Skeletal muscle satellite cell (primary cell): ENCODE measurements around the gene MTX3.

Experiments
- H3K27me3 ChIP-seq: 2 replicates; pipeline ENCODE4 v1.7.0; 2013; ENCODE audit warnings: low read length; ENCODE audit not compliant: control insufficient read depth, insufficient read depth
- H3K36me3 ChIP-seq: 2 replicates; pipeline ENCODE4 v1.7.0; 2013; ENCODE audit warnings: mild to moderate bottlenecking, control low read depth, low read length; ENCODE audit not compliant: insufficient read depth
- H3K4me1 ChIP-seq: 2 replicates; pipeline ENCODE4 v1.7.0; 2013; ENCODE audit warnings: low read length; ENCODE audit not compliant: control insufficient read depth, insufficient read depth
- H3K4me2 ChIP-seq: 2 replicates; pipeline ENCODE4 v1.7.0; 2013; ENCODE audit warnings: mild to moderate bottlenecking, low read length
- H3K4me3 ChIP-seq: 2 replicates; pipeline ENCODE4 v1.7.0; 2013; ENCODE audit warnings: low read length
- H3K9ac ChIP-seq: 2 replicates; pipeline ENCODE4 v1.7.0; 2013; ENCODE audit warnings: mild to moderate bottlenecking, low read depth, low read length, moderate library complexity
- H3K9me3 ChIP-seq: replicated peaks from 2 replicates; pipeline ENCODE4 v1.7.0; 2013; ENCODE audit warnings: mild to moderate bottlenecking, control low read depth, low read length

The MTX3 gene

DNA sequence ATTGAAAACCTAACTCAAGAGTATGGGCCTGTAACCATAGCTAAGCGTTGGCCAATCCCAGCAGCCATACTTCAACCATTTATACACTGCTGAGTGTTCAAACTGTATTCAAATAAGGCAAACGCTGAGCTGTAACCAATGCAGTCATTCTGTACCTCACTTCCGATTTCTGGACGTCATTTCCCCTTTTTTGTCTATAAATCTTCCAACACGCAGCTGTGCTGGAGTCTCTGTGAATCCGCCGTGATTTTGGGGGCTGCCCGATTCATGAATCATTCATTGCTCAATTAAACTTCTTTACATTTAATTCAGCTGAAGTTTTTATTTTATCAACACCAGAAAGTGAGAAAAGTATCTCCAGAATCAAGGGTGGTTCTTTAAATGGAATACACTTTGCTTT, 31.7 kb downstream of the MTX3 start:
- no peak overlapping the region for H3K4me3 ChIP-seq
- H3K36me3 ChIP-seq = no peaks in the 10 kb centered on the region
- H3K4me2 ChIP-seq = no peak overlapping the region
- H3K9ac ChIP-seq = no peak overlapping the region
- H3K4me1 ChIP-seq = peaks cover 24% of the 10 kb centered on the region
- no peaks in the 10 kb centered on the region for H3K9me3 ChIP-seq
- no peaks in the 10 kb centered on the region for H3K27me3 ChIP-seq

DNA sequence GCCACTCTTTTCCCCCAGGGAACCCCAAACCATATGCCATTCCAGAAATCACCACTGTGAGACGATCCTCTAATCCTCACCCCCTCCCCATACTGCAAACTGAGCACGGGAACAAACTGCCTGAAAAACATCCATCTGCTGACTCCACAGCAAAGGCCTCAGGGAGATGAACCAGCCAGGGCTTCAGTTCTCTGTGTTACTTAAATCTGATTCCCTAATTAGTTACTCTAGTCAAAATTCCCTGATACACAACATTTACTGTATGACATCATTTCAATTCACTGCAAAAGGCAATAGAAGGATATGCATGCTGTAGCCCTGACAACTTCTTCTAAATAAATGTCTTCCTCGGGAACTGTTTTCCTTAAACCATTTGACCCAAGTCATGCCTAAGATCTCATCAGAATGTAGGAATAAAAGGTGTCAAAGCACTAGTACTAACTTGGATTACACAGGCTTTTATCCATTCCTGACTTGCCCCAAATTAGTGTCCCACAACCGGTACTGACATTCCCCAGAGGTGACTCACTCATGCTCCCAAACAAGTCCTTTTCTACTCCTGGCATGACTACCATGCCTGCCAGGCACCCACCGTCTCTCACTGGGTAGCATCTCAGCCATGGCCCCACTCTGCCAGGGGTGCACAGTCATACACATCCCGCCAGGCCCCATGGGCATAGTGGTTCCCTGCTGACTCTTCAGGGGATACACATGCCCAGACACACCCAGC, 35.0 kb downstream of the MTX3 start:
- no peaks in the 10 kb centered on the region for H3K27me3 ChIP-seq
- H3K4me2 ChIP-seq = no peak overlapping the region
- no peak overlapping the region for H3K9ac ChIP-seq
- no peaks in the 10 kb centered on the region for H3K36me3 ChIP-seq
- peaks cover 13% of the 10 kb centered on the region for H3K4me1 ChIP-seq
- H3K4me3 ChIP-seq = no peak overlapping the region
- H3K9me3 ChIP-seq = no peaks in the 10 kb centered on the region

DNA sequence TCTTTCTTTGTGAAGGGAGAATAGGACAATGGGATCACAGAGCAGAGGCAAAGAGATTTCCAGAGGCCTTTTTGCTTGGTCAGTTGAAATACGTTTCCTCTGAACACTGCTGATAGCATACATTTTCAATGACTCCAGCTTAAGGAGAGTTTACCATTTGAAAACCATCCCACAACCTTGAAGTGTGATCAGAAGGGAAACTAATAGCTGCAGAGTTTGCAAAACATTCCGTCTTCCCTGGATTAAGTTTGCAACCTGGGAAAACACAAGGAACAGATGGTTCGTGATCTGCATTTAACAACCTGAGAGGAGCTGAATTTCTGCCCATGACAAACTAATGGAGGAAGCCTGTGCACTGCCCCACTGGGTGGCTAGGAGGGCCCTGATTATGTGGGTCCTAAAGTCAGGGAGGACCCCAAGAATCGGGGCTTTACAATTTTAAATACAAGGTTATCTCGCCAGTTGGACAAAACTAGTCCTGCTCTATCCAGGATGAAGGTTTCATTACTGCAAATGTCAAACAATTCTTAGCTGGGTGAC, 35.6 kb downstream of the MTX3 start:
- Histone ChIP-seq H3K36me3 (no peaks in the 10 kb centered on the region), H3K9ac (no peak overlapping the region), H3K4me3 (no peak overlapping the region), H3K9me3 (no peaks in the 10 kb centered on the region), H3K4me2 (no peak overlapping the region), H3K4me1 (peaks cover 13% of the 10 kb centered on the region), H3K27me3 (no peaks in the 10 kb centered on the region)

DNA sequence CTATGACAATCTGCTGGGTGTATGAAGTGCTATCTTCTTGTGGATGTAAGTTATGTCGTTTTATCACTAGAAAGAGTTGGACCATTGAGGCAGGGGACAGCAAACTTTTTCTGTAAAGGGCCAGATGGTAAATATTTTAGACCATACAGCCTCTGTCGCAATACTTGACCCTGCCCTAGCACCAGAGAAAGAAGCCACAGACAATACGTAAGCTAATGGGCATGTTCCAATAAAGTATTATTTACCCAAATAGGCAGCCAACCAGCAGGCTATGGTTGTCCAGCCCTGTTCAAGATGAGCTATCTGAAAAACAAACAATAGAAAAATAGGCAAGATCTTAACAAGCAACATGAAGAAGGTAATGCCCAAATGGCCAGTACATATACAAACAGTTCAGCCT, 36.4 kb downstream of the MTX3 start:
- no peaks in the 10 kb centered on the region for H3K27me3 ChIP-seq
- no peak overlapping the region for H3K4me2 ChIP-seq
- no peaks in the 10 kb centered on the region for H3K9me3 ChIP-seq
- peaks cover 13% of the 10 kb centered on the region for H3K4me1 ChIP-seq
- H3K4me3 ChIP-seq = no peak overlapping the region
- H3K36me3 ChIP-seq = no peaks in the 10 kb centered on the region
- no peak overlapping the region for H3K9ac ChIP-seq

DNA sequence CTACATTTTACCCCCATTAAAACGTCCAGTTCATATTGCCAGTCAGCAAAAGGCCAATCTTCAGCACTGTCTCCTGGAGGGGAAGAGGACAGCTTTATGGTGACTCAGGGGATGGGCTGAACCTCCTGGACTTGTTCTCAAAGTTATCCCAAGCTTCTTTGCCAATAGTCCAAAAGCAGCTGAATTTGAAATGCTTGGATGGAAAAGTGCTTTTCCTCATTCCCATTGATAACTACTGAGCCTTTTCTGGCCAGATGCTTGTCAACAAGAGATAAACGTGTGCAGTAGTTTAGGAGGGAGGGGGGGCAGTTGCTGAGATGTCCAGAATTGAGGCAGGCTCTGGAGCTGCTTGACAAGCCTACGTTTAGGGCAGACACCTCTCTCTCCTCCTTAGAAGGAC, 43.5 kb downstream of the MTX3 start:
- Histone ChIP-seq H3K4me2 (no peak overlapping the region), H3K9me3 (no peaks in the 10 kb centered on the region), H3K36me3 (no peaks in the 10 kb centered on the region), H3K27me3 (no peaks in the 10 kb centered on the region), H3K4me1 (no peaks in the 10 kb centered on the region), H3K4me3 (no peak overlapping the region), H3K9ac (no peak overlapping the region)

DNA sequence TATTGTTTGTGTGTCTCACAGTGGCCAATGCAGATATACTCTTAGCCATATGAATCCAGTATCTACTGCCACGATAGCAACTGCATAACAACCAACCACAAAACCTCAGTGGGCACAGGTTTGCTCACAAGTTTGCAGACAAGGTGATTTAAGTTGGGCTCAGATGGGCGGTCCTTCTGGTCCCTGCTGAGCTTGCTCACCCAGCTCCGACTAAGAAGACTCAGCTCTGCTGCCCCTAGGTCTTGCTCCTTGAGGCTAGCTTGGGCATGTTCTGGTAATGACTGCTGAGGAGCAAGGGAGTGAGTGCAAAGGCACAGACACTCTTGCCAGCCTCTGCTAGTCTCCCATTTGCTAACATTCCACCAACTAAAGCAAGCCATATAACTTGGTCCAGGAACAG, 52.6 kb downstream of the MTX3 start:
- H3K4me3 ChIP-seq = no peak overlapping the region
- no peak overlapping the region for H3K9ac ChIP-seq
- no peak overlapping the region for H3K4me2 ChIP-seq
- H3K27me3 ChIP-seq = peaks cover 7% of the 10 kb centered on the region
- no peaks in the 10 kb centered on the region for H3K9me3 ChIP-seq
- no peaks in the 10 kb centered on the region for H3K36me3 ChIP-seq
- no peaks in the 10 kb centered on the region for H3K4me1 ChIP-seq

DNA sequence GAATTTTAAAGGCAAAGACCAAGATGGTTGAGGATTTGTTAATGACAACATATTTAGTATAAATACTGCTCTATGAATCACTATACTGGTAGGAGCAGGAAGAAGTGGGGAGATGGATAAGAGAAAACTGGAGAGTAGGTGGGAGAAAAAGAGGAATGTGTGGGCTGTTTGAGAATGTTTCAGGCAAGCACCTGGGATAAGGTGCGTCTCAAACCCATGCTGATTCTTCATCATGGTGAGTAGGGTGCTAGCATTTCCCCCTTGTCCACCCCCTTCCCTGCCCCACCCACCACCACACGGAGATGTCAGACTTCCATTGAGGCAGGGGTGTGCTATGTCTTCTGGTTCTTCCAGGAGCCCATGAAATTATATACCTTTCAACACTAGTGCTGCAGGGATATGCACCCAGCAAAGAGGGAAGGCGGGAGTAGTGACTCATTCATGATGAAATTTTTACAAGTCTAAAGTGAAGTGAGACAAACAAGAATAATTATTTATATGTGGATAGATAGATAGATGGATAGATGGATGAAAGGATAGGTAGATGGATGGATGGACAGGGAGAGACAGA, 54.3 kb downstream of the MTX3 start:
- Histone ChIP-seq H3K27me3 (peaks cover 7% of the 10 kb centered on the region), H3K4me3 (no peak overlapping the region), H3K36me3 (no peaks in the 10 kb centered on the region), H3K9me3 (no peaks in the 10 kb centered on the region), H3K4me2 (no peak overlapping the region), H3K9ac (no peak overlapping the region), H3K4me1 (no peaks in the 10 kb centered on the region)

DNA sequence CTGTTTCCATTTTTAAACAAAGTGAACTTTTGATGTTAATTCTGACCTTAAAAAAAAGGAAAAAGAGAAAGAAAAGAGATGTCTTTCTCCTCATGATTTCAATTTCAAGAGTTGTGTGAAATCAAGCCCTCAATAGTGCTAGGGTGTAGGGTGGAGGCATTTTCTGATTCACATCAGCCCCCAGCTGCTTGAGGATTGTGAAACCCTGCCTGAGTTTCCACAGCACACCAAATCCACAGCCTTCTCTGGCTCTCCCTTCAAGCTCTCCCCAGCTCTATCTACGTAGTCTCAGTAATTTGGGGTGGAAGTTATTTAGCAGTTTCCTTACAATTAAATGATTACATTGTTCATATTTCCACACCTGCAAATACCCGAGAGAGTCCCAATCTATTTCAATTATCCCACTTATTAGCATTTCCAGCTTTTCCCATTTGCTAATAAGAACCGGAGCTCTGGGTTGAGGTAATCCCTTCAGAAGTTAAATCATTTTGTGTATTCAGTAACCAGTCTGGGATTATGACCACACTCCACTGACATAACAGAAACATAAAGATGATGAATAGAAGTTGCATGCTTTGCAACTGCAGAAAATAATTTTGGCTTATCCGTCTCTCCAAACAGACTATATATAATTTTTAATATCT, 54.9 kb downstream of the MTX3 start:
- peaks cover 7% of the 10 kb centered on the region for H3K27me3 ChIP-seq
- no peak overlapping the region for H3K9ac ChIP-seq
- H3K4me3 ChIP-seq = no peak overlapping the region
- no peaks in the 10 kb centered on the region for H3K4me1 ChIP-seq
- no peak overlapping the region for H3K4me2 ChIP-seq
- H3K36me3 ChIP-seq = no peaks in the 10 kb centered on the region
- H3K9me3 ChIP-seq = no peaks in the 10 kb centered on the region

DNA sequence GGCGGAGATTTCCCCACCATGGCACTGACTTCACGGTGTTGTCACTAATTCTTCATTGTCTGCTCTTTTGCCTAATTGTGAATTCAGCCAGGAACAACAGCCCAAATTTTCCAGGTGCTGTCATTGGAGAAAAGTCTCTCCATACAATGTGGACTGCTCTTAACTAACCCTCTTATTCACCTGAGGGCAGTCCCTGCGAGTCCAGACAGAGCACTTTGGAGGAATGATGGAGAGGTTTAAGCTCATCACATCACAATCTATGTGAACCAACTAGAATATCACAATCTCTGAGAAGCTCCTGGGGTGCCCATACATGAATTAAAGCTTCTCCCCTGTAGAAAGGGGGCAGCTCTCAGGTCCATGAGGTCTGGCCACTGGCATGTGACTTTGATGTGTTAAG, 56.4 kb downstream of the MTX3 start:
- Histone ChIP-seq H3K9ac (no peak overlapping the region), H3K9me3 (no peaks in the 10 kb centered on the region), H3K4me1 (no peaks in the 10 kb centered on the region), H3K27me3 (peaks cover 7% of the 10 kb centered on the region), H3K36me3 (no peaks in the 10 kb centered on the region), H3K4me3 (no peak overlapping the region), H3K4me2 (no peak overlapping the region)

DNA sequence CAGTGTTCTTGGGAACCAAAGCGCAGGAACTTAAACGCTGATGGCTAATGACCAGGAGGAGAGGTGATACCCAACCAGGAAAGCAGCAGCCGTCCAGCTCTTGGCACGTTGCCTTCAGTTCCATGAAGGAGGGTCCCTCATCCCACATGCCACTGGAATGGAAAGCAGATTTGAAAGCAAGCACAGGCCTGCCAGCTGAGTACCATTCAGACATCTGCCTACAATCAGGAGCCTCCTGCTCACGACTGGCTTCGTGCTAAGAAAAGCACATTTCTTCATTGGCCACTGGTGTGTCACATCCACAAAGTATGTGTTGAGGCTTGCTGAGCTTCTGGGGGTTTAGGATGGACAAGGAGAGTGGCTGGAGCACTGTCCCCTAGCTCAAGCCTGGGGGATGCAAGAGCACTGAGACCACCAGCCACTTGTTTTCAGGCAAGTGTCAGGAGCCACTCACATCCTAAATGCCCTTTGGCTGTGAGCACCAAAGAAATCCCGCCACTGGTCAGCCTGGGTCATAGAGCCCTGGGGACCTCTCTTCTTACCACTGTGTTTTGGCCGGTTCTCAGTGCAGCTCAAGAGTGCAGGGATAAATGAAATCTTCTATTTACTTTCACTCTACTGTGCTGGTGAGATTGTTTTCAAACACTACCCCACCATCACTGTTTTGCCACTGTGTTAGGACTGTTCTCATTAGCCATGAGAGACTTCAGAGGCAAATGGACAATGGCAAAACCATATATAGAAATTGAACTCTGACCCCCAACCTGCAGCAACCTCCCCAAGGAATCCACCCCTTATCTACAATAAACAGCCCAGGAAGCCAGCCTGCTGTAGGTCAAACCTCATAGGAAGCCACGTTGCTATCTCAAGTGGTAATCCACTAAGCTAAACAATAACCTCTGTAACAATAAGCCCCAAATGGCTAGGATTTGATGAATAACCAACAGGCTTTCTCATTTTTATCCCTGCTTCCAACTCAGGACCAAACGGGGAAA, 58.3 kb downstream of the MTX3 start:
- Histone ChIP-seq H3K9ac (no peak overlapping the region), H3K4me3 (no peak overlapping the region), H3K4me1 (no peaks in the 10 kb centered on the region), H3K27me3 (peaks cover 8% of the 10 kb centered on the region), H3K4me2 (no peak overlapping the region), H3K9me3 (no peaks in the 10 kb centered on the region), H3K36me3 (no peaks in the 10 kb centered on the region)

DNA sequence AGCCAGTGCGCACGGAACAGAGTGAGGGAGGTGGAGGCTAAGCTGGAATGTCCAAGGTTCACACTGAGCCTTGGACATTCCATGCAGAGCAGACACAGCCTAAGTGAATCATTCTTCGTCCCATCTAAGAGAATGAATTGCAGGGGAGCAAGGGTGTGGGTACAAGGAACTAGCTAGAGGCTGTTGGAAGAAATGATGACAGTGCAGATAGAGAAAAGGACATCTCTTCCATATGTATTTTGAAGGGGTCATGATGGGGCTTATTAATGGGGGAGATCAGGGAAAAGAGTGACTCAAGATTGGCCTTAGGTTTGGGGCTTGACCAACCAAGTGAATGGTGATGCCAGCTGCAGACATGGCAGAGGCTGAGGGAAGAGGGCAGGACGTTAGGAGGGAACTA, 59.2 kb downstream of the MTX3 start:
- Histone ChIP-seq H3K27me3 (peaks cover 8% of the 10 kb centered on the region), H3K36me3 (no peaks in the 10 kb centered on the region), H3K4me1 (no peaks in the 10 kb centered on the region), H3K9me3 (no peaks in the 10 kb centered on the region), H3K9ac (no peak overlapping the region), H3K4me3 (no peak overlapping the region), H3K4me2 (no peak overlapping the region)
